Stimulated activated CD8-positive, alpha-beta memory T cell treated with anti-CD3 and anti-CD28 coated beads, Interleukin-12 subunit alpha, Interleukin-12 subunit beta, amount 100 ng/mL, for 24 hours (primary cell): Measurements from ENCODE around the gene TMEM245.
"Not testable (repeated sequence)": the region's sequence is repeated elsewhere in the genome, so short reads cannot be mapped to it uniquely, and the experiment has no call there.

Source experiments
- DNase-seq: peaks from one replicate; pipeline ENCODE4 v3.0.0-alpha.2; 2020; ENCODE audit errors: extremely low read depth

Gene TMEM245

DNA sequence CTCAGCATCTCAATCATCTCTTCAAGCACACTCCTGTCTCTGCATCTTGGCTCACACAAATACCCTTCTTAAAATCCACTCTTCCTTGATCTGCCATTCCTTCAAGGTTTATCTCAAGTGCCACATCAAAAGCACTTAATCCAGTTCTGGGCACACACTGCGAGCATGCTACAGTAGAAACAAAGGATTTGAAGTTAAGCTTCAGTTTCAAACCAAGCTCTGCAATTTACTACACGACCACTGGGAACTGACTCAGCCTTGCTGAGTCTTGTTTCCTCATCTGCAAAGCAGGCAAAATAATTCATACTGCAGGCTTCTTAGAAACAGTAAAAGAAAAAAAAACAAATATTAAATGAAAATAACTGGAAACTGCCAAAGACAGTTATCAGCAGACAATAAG is 56.0 kb downstream of the TMEM245 start:
- DNase-seq: no peak

GRCh38 chr9:109062543-109062942 is 57.2 kb downstream of the TMEM245 start:
- DNase-seq: no peak

DNA sequence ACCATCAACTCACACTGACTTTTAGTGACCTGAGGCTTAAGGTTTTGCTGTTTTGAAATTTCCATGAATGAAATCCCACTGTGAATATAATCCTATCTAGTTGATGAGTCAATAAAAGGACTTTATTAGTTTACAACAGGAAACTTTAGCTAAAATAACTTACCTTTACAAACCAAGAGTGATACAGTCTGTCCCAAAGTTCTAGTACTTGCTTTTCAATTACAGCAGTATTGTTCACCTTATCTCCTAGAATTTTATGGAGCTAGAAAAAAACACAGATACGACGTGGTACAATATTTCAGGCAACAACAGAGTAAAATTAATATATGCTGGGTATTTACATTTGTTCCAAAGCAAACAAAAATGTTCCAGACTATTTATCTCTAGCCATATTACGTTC is 59.6 kb downstream of the TMEM245 start:
- no peak for DNase-seq

DNA sequence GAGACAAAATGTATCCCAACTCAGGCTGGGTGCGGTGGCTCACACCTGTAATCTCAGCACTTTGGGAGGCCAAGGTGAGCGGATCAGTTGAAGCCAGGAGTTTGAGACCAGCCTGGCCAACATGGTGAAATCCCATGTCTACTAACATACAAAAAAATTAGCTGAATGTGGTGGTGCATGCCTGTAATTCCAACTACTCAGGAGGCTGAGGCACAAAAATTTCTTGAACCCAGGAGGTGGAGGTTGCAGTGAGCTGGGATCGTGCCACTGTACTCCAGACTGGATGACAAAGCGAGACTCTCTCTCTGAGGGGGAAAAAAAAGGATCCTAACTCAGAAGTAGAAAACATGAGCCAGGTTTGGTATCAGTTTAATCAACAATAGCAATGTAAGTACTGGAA is 66.6 kb downstream of the TMEM245 start:
- not testable (repeated sequence) for DNase-seq

- DNase-seq: no peak
Observed at GRCh38 chr9:109052416-109052815, 67.3 kb downstream of the TMEM245 start.

DNA sequence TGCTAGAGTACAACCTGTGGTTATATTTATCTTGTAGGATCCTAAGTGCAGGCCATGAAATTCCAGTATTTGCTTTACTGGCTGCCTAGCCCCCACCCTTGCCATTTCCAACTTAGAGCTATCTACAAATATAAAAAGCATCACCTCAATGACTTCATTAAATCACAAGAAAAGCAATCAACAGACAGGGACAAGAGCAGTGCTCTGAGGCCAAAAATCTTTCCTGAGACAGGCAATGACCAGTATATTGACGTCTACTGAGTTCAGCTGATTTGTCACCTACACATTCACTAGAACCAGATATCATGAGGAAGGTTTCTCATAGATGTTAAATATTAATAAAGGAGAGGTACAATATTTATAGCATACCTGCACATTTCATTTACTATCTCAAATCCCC is 68.0 kb downstream of the TMEM245 start:
- DNase-seq: no peak

GRCh38 chr9:109050444-109050843 is 69.3 kb downstream of the TMEM245 start:
- DNase-seq: no peak

DNA sequence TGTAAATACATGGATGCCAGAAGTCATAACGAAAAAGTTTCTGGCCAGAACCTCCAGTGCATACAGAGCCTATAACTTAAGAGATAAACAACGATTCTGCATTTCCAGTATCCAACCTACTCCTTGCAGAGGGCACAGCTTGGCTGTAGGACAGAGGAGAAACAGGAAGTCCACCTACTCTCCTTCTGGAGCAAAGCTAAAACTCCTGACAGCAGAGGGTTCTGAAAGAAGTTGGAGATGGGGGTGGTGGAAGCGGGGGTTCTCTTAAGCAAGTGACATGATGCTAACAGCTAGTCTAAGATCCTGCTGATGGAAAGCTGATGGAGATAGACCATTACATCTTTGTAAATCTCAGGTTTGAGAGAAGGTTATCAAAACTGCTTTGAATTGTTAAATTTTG is 70.9 kb downstream of the TMEM245 start:
- no peak for DNase-seq

GRCh38 chr9:109047259-109047658 is 72.5 kb downstream of the TMEM245 start:
- no peak for DNase-seq

- DNase-seq: no peak
Observed at GRCh38 chr9:109046346-109046745, 73.4 kb downstream of the TMEM245 start.

- DNase-seq: no peak
Observed at GRCh38 chr9:109043578-109043977, 76.2 kb downstream of the TMEM245 start.

DNA sequence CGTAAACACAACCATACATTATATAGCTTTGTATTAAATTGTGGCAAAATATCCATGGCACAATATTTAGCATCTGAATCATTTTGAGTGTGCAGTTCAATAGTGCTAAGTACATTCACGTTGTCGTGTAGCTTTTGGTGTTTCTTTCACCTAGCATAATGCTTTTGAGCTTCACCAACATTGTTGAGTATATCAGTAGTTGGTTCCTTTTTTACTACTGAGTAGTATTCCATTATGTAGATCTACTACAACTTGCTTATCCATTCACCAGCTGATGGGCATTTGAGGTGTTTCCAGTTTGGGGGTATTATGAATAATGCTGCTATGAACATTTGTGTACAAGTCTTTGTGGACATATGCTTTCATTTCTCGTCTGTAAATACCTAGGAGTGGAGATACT is 79.2 kb downstream of the TMEM245 start:
- DNase-seq: no peak

- no peak for DNase-seq
Observed at GRCh38 chr9:109039539-109039938, 80.2 kb downstream of the TMEM245 start.

DNA sequence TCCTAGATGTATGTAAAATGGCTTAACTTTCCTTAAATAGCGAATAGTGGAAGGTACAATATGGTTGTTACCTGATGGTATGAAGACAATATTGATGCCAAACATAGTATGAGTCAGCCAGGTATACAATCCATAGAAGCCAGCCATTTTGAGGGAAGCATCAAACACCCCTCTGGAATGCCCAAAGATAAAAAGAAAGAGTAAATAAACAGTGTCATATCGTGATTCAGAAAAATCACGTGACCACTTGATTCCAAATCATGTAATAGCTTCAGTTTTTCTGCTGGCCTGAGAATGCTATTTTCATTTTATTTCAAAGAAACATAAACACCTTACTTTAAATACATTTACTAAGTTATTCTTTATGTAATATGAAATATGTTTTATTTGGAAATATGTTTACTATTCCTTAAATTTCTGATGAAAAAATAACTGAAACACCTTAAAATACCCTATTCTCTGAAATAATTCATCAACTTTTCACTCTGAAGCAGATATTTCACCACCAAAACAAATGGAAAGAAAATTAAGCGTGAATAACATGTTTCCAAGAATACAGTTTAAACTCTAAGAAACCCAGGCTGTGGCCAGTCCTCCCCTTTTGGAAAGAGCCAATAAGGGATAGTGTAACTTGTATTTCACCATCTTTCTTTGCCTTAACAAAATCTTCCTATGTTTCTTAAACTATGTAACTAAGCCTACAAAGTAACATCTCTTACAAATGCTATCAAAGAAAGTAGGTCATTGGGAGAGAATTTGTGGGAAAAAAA is 81.6 kb downstream of the TMEM245 start:
- no peak for DNase-seq

GRCh38 chr9:109036744-109037680 is 82.7 kb downstream of the TMEM245 start:
- no peak for DNase-seq

- DNase-seq: no peak
Observed at GRCh38 chr9:109035684-109036423, 83.9 kb downstream of the TMEM245 start.

- DNase-seq: no peak
Observed at GRCh38 chr9:109033941-109034700, 85.6 kb downstream of the TMEM245 start.

DNA sequence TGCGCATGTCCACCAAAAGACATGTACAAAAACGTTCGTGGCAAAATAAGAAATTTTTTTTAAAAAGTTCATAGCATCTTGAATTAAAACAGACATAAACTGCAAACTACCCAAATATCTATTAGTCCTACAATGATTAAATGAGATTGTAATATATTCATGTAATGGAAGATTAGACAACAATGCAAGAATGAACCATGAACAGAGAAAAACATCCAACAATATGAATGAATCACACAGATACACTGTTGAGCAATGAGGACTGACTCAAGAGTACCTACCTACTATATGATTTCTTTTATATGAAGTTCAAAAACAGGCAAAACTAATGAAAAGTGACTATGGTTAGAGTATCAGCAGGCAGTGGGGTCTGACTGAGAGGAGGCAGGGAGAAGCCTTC is 88.5 kb downstream of the TMEM245 start:
- DNase-seq: no peak

GRCh38 chr9:109030426-109030825 is 89.3 kb downstream of the TMEM245 start:
- no peak for DNase-seq

DNA sequence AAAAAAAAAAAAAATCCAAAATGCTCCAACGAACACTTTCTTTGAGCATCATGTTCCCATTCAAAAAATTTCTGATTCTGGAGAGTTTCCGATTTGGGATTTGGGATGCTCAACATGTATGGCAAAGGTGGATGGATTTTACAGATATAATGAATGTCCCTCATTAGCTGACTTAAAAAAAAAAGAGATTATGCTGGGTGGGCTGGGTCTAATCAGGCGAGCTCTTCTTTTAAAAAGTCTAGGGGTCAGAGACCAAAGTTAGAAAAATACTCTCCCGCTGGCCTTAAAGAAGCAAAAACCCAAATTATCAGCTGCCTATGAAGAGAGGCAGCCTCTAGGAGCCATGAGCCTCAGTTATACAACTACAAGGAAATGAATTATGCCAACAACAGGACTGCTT is 91.3 kb downstream of the TMEM245 start:
- DNase-seq: no peak

DNA sequence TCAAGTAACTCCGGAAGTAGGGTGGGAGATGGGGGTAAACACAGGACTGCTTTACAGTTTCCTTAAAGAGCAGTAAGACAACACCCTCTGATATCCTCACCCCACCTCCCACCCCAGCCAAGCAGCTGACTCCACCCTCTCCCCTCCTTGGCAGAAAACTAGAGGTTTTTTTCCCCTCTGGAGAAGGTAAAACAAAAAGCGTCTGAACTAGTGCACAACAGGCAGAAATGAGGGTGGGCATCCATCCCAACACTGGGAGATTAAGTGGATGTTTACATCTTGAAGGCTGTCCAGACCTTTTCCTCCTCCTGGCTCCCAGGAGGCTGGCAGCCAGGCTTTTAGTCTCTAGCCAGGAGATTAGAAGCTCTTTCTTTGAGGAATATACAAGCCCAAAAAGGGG is 92.6 kb downstream of the TMEM245 start:
- no peak for DNase-seq

GRCh38 chr9:109026306-109026705 is 93.4 kb downstream of the TMEM245 start:
- DNase-seq: no peak
